CD4-positive, alpha-beta T cell treated with Interleukin-12 subunit alpha and Interleukin-12 subunit beta, for 1 hour (primary cell): Measurements from ENCODE around the gene PI4KA.
A peak's percentile ranks its signal among the peaks of the same experiment; 100 is the strongest.
"Not testable (repeated sequence)": the region's sequence is repeated elsewhere in the genome, so short reads cannot be mapped to it uniquely, and the experiment has no call there.

Experiments used
- DNase-seq: peaks from one replicate; pipeline ENCODE4 v3.0.0-alpha.2; 2020

Gene PI4KA

DNA sequence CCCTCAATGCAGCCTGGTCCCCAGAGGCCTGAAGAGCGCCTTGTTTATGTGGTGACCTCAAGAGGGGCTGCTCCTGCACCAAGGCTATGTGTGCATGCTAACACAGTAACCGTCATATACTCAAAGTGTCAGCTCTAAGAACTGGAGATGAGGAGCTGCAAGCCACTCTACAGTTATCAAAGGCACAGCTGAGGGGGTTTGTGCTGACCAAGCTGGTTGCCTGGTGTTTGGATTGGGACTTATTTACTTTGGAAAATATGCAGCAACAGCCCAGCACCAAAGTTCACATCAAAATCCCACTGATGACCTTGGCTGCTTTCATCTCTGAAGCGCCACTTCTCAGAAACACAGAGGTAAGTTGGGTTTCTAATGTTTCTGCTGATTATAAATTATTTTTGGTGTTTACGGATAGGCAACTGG lies 84.8 kb downstream of the PI4KA start, which contains the start of gene SERPIND1:
TSS of gene SERPIND1 (plus strand) at position 321 of the 420 bp plus-strand sequence. CDS start 5,200 bp downstream, outside the sequence.
- no peak for DNase-seq

DNA sequence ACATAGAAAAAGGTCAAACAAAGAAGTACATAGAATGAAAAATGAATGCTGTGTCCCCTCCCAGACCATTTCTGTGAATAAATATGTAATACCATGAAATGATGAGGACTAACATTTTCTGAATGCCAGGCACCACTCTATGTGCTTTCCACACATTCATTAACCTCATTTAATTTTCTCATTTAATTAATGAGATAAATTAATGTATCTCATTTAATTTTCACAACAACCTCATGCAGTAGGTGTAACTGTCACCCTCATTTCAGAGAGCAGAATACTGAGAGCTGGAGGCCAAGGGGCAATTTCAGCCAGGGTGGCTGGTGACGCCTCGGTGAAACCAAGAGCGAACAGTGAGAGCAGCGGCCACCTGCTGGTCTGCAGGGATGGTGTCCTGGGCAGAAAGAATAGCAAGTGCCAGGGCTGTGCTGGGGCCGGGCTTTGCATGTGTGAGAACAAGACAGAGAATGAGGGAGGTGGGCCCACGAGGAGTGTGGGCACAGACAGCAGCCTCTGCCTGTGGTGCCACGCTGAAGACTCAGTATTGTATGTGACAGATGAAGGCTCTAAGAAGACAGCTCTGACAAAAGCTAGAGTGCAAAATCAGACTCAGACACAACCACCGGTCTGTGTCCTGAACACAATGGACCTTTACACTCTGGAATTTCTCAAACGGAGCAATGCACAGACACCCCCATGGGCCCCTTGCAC lies 86.5 kb downstream of the PI4KA start:
- DNase-seq = no peak

DNA sequence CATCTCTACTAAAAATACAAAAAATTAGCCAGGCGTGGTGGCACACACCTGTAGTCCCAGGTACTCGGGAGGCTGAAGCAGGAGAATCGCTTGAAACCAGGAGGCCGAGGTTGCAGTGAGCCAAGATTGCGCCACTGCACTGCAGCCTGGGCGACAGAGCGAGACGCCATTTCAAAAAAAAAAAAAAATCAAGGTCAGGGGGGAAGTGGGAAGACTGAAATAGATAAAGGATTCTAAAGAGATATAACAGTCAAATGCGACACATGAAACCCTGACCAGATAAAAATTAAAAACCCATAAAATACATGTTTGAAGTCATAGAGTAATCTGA lies 89.2 kb downstream of the PI4KA start:
- not testable (repeated sequence) for DNase-seq

DNA sequence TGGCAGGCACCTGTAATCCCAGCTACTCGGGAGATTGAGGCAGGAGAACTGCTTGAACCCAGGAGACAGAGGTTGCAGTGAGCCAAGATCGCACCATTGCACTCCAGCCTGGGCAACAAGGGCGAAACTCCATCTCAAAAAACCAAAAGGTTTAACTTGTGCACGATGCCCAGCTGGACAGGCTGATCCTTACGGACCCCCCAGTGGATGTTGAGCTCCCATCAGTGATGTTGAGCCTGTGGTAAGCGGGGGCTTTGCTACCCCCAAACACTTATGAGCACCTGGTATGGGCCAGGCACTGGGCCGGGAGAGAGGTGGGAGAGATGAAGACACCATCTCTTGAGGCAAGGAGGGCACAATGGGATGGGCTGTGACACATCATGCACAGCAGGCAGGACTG lies 92.1 kb downstream of the PI4KA start:
- DNase-seq = no peak

DNA sequence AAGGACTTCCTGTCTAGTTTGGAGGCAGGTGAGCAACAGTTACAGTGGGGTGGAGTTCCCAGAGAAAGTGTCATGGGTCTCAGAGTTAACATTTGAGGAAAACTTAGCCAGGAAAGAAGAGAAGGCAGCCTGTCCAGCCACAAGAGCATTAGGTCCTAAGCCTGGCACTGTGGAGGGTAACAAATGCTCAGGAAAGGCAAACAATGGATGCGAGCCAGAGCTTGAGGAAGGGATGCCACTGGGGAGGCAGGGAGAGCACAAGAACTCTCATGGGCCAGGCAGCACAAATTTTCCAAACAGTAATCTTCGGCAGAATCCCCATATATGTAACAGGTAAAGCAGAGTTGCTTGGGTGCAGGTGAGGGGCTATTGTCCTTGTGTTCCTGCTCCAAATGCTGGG lies 92.7 kb downstream of the PI4KA start:
- no peak for DNase-seq

DNA sequence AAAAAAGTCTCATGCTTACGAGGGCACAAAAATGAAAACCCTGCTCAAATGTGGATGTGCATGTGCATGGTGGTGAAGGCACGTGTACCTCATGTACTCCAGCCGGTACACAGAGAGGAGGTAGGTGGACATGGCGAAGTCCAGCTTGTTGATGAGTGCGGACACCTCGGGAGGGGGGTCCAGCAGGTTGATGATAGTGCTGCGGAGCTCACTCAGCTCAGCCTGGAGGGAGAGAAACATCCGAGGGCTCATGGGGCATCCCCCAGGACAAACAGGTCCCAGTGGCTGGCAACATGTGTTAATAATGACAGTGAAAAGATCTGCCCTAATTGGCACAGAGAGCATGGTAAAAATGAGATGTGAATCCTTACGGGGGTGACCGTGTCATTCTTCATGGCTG lies 93.9 kb downstream of the PI4KA start:
- no peak for DNase-seq

DNA sequence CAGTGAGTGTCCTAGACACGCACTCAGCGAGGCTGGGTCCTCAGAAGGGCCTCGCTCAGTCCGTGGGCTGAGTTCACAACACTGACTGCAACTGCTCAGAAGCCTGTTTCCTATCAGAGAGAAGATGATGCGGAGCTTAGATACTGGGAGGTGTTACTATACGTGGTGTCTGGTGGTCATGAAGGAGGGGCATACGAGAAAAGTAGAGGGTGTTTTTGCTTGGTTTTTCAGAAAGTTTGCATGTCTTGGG lies 94.2 kb downstream of the PI4KA start:
- DNase-seq = no peak

DNA sequence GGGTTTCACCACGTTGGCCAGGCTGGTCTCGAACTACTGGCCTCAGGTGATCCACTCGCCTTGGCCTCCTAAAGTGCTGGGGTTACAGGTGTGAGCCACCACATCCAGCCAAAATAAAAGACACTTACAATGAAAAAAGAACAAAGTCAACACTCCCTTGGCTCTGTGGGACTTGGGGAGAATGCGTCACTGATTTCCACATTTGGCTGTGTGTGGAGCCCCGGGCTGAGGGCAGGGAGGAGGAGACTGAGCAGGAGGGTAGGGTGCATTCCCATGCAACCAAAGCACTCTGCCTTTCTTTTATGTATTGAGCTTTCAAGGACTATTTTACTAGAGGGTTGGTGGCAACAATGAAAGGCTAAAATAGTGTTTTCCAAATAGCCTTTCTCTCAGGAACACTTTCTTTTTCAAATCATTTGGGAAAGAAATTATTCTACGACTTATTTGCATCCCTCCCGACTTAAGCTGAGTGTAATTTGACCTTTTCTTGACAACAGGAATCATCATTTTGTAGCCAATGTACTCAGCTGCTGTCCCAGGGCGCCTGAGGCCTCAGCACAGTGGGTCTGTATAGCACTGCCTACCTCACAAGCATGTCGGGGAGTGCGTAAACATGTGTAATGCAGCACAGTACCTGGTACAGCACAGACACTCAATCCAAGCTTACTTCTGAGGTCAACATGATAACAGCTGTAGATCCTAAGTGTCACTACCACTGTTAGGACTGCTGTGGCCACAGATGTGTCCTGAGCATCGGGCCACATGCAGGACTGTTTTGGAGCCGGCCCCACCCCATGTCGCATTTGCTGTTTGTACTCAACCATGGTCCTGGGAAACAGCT lies 94.8 kb downstream of the PI4KA start:
- DNase-seq = no peak

DNA sequence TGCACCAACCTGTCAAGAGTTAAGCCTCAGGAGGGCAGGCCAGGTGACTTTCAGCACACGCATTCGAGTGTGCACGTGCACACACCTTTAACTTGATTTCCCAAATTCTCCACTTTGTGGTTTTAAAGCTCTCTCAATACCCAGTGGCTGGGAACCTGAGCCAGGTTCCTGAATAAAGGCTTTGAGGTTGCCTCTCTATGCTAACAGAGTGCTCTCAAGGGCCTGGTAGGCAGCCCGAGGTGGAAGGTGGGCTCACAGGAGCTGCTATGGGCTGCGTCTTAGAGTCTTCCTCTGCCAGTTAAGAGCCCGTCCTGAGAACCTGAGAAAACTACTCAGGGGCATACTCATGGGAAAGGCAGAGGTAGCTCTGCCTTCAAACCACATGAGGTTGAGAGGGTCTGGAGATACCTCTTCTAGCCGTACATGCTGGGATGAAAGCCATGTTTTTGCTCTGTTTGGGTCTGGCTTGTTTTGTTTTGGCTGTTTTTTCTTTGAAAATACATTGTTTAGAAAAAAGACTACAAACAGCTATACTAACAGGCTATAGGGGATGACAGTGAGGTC lies 96.3 kb downstream of the PI4KA start:
- DNase-seq = no peak

DNA sequence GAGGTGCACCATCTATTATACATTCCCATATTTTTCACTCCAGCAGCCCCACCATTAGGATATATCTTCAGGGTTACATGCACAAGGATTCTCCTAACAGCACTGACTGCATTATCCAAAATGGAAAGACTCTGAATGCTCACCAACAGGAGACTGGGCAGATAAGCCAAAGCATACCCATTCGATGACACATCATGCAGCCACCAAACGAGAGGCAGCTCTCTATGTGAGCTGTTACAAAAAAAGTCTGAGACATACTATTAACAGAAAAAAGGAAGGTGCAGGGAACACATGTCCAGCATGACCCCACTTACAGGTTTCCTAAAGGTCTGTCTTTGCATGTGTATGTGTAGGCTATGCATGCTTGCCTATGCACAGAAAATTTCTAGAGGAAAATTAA lies 97.1 kb downstream of the PI4KA start:
- no peak for DNase-seq

DNA sequence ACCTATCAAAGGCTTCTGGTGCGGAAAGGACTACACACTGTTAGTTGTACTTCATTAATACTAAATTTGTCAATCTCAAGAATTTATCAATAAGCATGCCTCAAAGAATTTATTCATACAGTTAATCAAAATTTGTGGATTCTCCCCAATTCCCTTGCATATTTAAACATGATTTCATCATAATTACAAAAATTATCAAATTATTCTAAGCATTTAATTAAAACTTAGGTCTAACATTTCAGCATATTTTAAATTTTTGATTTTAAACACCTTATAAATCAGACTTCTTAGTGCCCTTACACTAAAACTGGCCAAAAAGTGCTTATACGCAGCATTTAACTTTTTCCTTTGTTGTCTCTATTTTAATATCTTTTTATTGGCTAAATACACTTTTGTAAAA lies 98.5 kb downstream of the PI4KA start:
- DNase-seq = no peak

DNA sequence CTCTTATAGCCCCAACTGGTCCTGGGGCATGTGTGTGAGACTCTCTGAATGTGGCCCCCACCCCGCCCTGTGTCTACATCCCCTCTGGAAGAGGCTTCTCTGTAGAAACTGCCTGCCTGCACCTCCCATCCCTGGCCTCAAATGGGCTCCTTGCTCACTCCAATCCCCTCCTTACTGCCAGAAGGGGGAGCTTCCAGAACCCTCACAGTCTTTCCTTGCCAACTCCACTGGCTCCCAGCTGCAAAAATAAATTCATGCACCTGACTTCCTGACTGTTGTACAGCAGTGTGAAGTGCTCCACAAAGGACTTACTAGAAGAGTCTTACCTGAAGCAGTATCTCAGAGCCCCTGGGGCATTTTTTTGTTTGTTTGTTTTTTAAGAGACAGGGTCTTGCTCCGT lies 99.9 kb downstream of the PI4KA start:
- DNase-seq = no peak

DNA sequence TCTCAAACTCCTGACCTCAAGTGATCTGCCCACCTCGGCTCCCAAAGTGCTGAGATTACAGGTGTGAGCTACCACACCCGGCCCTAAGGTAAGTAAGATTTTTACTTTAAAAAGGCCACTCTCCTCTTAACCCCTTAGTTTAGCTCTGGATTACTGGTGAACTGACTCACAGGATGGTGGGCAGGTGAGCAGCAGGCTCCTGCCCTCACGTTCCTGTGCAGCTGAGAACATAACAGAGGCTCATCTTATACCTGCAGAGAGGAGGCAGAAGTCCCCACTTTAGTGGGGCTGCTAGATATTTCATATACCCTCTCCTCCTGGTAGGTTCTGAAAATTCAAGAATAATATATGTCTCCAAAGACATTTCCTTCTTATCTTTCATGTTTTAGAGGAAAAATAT lies 101.8 kb downstream of the PI4KA start:
- no peak for DNase-seq

DNA sequence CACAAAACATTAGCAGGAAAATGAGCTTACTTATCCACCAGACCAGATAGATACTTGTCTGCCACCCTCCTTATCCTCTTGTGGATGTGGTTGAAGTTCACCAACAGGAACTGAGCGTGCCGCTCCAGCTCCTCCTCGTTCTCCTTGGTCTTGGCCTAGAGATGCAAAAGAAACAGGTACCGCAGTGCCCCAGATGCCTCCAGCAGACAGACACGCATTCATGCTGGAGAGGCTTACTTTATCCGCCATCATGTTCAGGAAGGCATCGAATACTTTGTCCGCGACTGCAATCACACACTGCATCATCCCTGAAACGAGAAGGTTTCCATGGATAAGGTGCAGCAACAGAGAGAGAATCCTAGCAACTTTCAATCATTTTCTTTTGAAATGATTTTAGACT lies 105.7 kb downstream of the PI4KA start:
- DNase-seq = no peak

DNA sequence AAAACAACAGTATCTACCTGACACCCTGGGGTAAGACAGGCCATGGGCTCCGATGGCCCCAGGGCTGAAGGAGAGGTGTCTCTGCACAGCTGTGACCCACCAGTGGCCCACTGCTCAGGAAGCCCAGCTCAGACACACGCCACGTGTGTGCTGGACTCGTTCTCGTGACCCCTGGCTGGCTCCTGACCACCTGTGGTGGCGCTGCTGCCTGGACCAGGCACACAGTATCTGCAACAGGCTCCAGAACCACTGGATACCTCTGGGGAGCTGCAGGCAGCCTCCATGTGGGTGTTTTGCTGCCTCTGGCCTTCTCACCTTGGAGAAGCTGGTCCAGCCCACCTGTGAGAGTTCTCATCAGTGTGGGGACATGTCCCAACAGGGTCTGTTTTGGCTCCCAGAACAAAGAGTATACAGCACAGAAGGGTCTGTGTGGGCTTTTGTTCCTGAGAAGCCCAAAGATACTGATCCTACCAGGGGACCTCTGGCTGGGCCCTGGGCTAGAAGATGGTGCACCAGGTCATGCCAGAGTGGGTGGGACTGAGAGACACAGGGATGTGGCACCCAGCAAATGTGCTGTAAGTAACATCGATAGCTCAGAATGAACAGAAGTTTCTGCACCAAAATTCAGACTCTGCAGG lies 106.4 kb downstream of the PI4KA start:
- DNase-seq = no peak

DNA sequence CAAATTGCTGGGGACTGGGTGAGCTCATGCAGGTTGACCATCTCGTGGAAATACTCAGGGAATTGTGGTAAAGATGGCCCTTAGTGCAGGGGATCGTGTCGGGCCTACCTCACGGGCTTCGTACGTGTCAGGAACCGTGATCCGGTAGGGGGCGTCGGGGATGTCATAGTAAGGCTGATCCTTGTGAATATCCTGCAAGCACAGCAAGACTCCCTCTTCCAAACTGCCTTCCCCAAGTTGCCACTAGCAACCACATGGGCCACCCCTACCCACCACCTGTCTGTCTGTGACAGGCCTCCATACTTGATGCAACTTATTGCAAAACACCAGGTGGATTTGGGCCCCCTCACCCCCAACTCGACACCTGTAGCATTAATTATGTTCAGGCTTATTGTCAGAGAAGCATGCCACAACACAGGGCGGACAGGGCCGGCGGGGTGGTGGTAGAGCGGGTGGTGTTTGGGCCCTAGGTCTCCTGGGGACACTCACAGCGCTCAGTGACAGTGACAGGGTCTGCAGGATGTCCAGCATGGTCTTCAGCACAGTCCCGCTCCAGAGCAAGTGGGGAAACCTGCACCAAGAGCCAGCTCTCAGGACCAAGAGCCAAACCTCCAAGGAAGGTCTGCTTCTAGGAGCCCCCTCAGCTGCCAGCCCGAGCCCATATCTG lies 107.3 kb downstream of the PI4KA start:
- DNase-seq = no peak

DNA sequence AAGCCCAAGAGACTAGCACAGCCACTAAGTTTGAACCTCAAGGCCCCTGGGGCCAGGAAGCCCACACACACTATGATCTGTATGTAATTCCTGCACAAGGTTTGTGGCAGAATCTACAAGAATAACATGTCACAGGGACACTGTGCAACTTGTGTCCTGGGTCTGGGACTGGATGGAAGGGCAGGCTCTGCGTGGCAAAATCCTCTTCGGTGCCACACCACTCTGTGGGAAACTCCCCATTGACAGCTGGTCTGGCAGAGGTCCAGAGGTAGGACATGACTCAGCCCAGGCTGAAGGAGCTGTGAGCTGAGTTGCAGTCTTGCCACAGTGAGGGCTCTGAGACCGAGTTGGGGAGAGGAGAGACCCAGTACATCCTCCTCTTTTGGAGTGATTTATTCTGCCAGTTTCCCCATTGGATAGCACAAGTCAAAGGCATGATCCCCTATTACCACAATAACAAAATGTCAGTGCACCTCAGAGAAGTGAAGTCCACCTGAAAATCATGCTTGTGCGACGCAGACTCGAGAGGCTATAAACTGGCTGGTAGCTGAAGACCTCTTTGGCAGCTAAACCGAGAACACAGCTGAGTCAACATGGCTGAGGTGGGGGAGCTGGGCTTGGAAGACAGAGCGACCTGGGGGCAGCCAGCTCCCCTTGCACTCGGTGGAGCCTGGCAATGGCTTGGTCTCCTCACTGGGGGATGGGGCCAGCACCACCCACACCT lies 108.0 kb downstream of the PI4KA start:
- peak; percentile 21 for DNase-seq

DNA sequence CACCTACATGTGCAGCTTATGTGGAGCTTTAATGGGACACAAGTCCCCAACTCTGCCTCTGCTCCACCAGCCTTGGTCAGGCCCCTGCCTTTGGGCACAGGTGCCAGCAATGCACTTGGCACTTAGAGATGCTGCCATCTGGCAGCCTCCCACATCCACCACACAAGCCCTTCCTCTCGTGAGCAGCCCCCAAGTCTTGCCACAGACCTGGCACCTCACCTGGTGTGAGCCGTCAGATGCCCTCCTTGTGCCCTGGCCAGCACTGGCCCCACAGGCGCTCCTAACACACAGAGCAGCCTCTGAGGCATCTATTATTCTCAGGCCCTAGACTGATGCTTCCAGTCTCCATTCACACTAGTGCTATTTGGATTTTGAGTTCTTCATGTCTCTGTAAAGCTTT lies 109.2 kb downstream of the PI4KA start:
- DNase-seq = no peak

DNA sequence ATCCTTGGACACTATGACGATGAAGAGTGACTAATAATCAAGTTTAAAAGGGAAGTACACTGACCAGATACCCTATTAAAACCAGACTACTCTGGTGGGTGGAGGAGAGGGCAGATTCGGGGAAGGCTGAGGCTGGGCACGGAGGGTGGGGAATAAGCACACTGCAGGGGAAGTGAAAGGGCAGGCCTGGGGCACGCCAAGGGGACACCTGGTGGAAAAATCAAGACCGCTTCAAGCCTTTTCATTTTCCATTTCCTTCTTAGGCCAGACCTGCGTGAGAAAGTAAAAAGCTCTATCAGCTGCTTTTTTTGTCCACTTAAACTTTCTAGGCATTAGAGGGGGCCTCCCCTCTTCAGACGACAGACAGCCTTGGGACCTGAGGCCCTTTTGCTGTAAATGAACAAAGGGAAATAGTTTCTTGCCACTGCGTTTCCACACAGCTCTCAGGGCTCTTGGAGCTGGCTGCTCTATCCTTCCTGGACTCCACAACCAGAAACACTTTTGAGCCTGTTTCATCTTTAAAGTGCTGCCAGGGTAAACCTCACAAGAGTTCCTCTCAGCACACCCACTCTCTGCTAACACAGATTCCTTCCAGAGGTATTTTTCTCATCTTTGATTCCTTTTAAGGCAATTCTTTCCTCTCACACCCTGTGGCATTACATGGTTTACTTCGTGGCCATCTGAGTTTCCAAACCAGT lies 109.7 kb downstream of the PI4KA start:
- DNase-seq = no peak

DNA sequence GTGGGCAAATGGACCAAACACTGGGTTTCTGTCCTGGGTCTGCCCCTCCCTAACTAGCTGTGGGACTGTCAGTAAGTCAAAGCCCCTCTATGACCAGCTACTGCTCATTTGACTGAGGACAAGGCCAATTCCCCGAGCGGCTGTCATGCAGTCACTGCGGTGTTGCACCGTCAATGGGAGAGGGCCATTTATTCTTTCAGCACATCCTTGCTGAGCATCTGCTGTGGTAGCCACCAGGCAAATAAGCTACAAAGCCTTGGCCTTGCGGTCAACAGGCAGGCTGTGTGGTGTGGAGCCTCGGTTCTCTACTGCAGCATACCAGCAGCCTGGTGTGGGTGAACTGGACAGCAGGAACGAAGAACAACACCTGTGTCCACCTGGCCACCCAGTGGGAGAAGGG lies 110.5 kb downstream of the PI4KA start:
- DNase-seq = no peak

DNA sequence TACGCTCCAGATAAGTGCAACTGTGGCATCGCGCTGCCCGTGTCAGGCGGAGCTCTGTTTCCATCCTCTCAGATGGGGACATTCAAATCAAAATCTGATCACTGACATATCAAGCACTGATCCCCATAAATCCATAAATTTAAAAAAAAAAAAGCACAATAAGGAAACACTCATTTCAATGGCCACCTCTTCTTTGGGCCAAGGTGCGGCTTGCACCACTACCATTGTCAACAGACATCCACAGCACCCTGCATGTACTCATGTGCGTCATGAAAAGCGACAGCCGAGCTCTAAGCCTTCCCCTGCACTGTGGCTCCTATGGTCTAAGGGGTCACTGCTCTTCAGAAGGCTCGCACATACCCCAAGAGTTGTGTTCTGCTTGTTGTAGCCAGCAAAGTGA lies 111.4 kb downstream of the PI4KA start:
- DNase-seq = no peak
